Upper lobe of right lung (tissue), 1 donor: ENCODE results near the gene GREB1. TPM values are rescaled to one million over a fixed set of nuclear protein-coding genes. Genes with fewer than 3 reads are reported as not detected.

Source experiments
- ATAC-seq: fragments of 200-7000 bp; cut with Tn5 transposase; one replicate; pipeline ENCODE4 v1.9.1; 2020; ENCODE audit warnings: mild to moderate bottlenecking, moderate library complexity
- DNase-seq: peaks from one replicate; pipeline ENCODE4 v3.0.0-alpha.2; 2020
- H3K27ac ChIP-seq: fragments of 200-600 bp; one replicate; pipeline ENCODE4 v1.8.0; 2022
- H3K27me3 ChIP-seq: fragments of 200-600 bp; one replicate; pipeline ENCODE4 v1.8.0; 2022; ENCODE audit warnings: mild to moderate bottlenecking
- H3K36me3 ChIP-seq: fragments of 200-600 bp; one replicate; pipeline ENCODE4 v1.8.0; 2022
- H3K4me1 ChIP-seq: fragments of 200-600 bp; one replicate; pipeline ENCODE4 v1.8.0; 2022
- H3K4me3 ChIP-seq: fragments of 200-600 bp; one replicate; pipeline ENCODE4 v1.8.0; 2022; ENCODE audit warnings: mild to moderate bottlenecking
- H3K9me3 ChIP-seq: fragments of 200-600 bp; one replicate; pipeline ENCODE4 v1.8.0; 2022
- CTCF ChIP-seq: fragments of 200-600 bp; IDR thresholded peaks from one replicate; pipeline ENCODE4 v1.8.0; 2022; ENCODE audit warnings: antibody characterized with exemption
- intact Hi-C: fragments of 100-400 bp; cut with DNase I; formaldehyde crosslinking; loops from one replicate; pipeline ENCODE4 v1.11.0; 2022
- total RNA-seq: library from RNA; stranded (reverse); fragmentation: NEBNext Ultra II Directional; extraction: Animal tissue kit (Norgen Biotek cat#: 25700); gene quantifications from one replicate; pipeline ENCODE4 v1.2.1, GENCODE V29; 2021
- donor health status: DM: no; HTN: yes; CAD: no; lungs with severe emphysema.

The GREB1 gene
- total RNA-seq, 1 donor from 2014 or later, result 0.90 TPM

- Histone ChIP-seq H3K4me3 (no peak overlapping the region), H3K27ac (no peak overlapping the region), H3K27me3 (no peaks in the 10 kb centered on the region), H3K4me1 (no peaks in the 10 kb centered on the region), H3K36me3 (no peaks in the 10 kb centered on the region), H3K9me3 (no peaks in the 10 kb centered on the region)
- ATAC-seq, result no peak
- intact Hi-C loops, result no loop called here
- DNase-seq, result peak; percentile 42
- TF ChIP-seq CTCF, result no peak
These were observed 35.8 kb downstream of the GREB1 start for GRCh38 chr2:11569636-11570035.

GRCh38 chr2:11571170-11571569 is 37.3 kb downstream of the GREB1 start:
- H3K4me3 ChIP-seq, result no peak overlapping the region
- ATAC-seq (peak; percentile 42), DNase-seq (peak; percentile 3)
- H3K9me3 ChIP-seq, result no peaks in the 10 kb centered on the region
- no peak for TF ChIP-seq CTCF
- no peaks in the 10 kb centered on the region for H3K36me3 ChIP-seq
- intact Hi-C loops, result no loop called here
- no peaks in the 10 kb centered on the region for H3K27me3 ChIP-seq
- no peaks in the 10 kb centered on the region for H3K4me1 ChIP-seq
- H3K27ac ChIP-seq, result no peak overlapping the region

GRCh38 chr2:11572996-11573395 is 39.2 kb downstream of the GREB1 start:
- no peak for ATAC-seq
- no peaks in the 10 kb centered on the region for H3K4me1 ChIP-seq
- intact Hi-C loops, result no loop called here
- H3K9me3 ChIP-seq, result no peaks in the 10 kb centered on the region
- H3K27me3 ChIP-seq, result no peaks in the 10 kb centered on the region
- no peak for TF ChIP-seq CTCF
- DNase-seq, result no peak
- H3K4me3 ChIP-seq, result no peak overlapping the region
- no peak overlapping the region for H3K27ac ChIP-seq
- H3K36me3 ChIP-seq, result no peaks in the 10 kb centered on the region

GRCh38 chr2:11573418-11574175 is 39.8 kb downstream of the GREB1 start:
- no peaks in the 10 kb centered on the region for H3K9me3 ChIP-seq
- H3K36me3 ChIP-seq, result no peaks in the 10 kb centered on the region
- no peak for DNase-seq
- H3K27ac ChIP-seq, result no peak overlapping the region
- TF ChIP-seq CTCF, result no peak
- H3K27me3 ChIP-seq, result no peaks in the 10 kb centered on the region
- no peak overlapping the region for H3K4me3 ChIP-seq
- no peaks in the 10 kb centered on the region for H3K4me1 ChIP-seq
- no peak for ATAC-seq
- intact Hi-C loops, result no loop called here

- ATAC-seq (no peak), DNase-seq (no peak)
- no peaks in the 10 kb centered on the region for H3K27me3 ChIP-seq
- no peak for TF ChIP-seq CTCF
- intact Hi-C loops, result no loop called here
- H3K27ac ChIP-seq, result no peak overlapping the region
- no peaks in the 10 kb centered on the region for H3K4me1 ChIP-seq
- no peaks in the 10 kb centered on the region for H3K36me3 ChIP-seq
- H3K9me3 ChIP-seq, result no peaks in the 10 kb centered on the region
- H3K4me3 ChIP-seq, result no peak overlapping the region
These were observed 40.6 kb downstream of the GREB1 start for GRCh38 chr2:11574176-11575046.
